RWPE1 (cell line): ENCODE results near the gene M1AP.

Experiments
- CTCF ChIA-PET: fragments of 350-600 bp; sonication (Branson Sonifier 250); formaldehyde crosslinking; extraction: SDS; loops from one replicate; lab custom pipeline; 2021; lab: Yijun Ruan, JAX
- POLR2A ChIA-PET: fragments of 400-600 bp; formaldehyde crosslinking; extraction: SDS; loops from one replicate; lab custom pipeline; 2020; ENCODE audit warnings: antibody characterized with exemption; ENCODE audit not compliant: low non-redundant PET; lab: Yijun Ruan, JAX
- DNase-seq: peaks from one replicate; pipeline ENCODE4 v3.0.0; 2012; ENCODE audit warnings: low spot score
- H3K27ac ChIP-seq: fragments of 450-650 bp; 2 replicates; pipeline ENCODE4 v1.5.1; 2017
- CTCF ChIP-seq: fragments of 450-650 bp; conservative IDR thresholded peaks from 2 replicates; pipeline ENCODE4 v1.5.1; 2017; ENCODE audit warnings: low read depth, mild to moderate bottlenecking

M1AP gene

GRCh38 chr2:74690571-74690970 lies 42.4 kb upstream of the M1AP start:
- no peak overlapping the region for H3K27ac ChIP-seq
- peak; percentile 78 for TF ChIP-seq CTCF
- ChIA-PET POLR2A (no interaction called here), CTCF (interaction anchor here (0.6 to 0.8 kb wide), 6 partner anchors 9 to 190 kb away, joined by 3 to 7 read pairs (median 4); no protein-coding TSS in a partner anchor)
- DNase-seq = peak; percentile 72

GRCh38 chr2:74689671-74690070 lies 41.5 kb upstream of the M1AP start:
- H3K27ac ChIP-seq = no peak overlapping the region
- no peak for DNase-seq
- CTCF ChIA-PET = interaction anchor here (0.6 kb wide), 1 partner anchor 948 kb away, joined by 3 read pairs; no protein-coding TSS in a partner anchor
- POLR2A ChIA-PET = no interaction called here
- TF ChIP-seq CTCF = no peak

- DNase-seq = no peak
- H3K27ac ChIP-seq = no peak overlapping the region
- CTCF ChIA-PET = no interaction called here
- no peak for TF ChIP-seq CTCF
- POLR2A ChIA-PET = no interaction called here
These were observed 40.8 kb upstream of the M1AP start for GRCh38 chr2:74688881-74689280.

GRCh38 chr2:74685408-74685807 lies 37.3 kb upstream of the M1AP start:
- DNase-seq = no peak
- no peak overlapping the region for H3K27ac ChIP-seq
- CTCF ChIA-PET = interaction anchor here (0.7 kb wide), 1 partner anchor 136 kb away, joined by 4 read pairs; no protein-coding TSS in a partner anchor
- POLR2A ChIA-PET = no interaction called here
- TF ChIP-seq CTCF = no peak

GRCh38 chr2:74682501-74682900 lies 34.4 kb upstream of the M1AP start:
- TF ChIP-seq CTCF = no peak
- ChIA-PET CTCF (no interaction called here), POLR2A (no interaction called here)
- H3K27ac ChIP-seq = no peak overlapping the region
- no peak for DNase-seq

GRCh38 chr2:74679615-74680014 lies 31.5 kb upstream of the M1AP start:
- CTCF ChIA-PET = no interaction called here
- POLR2A ChIA-PET = no interaction called here
- no peak for DNase-seq
- H3K27ac ChIP-seq = no peak overlapping the region
- no peak for TF ChIP-seq CTCF

- no peak overlapping the region for H3K27ac ChIP-seq
- TF ChIP-seq CTCF = no peak
- ChIA-PET POLR2A (no interaction called here), CTCF (no interaction called here)
- DNase-seq = no peak
These were observed 28.2 kb upstream of the M1AP start for GRCh38 chr2:74676331-74676730.
